GM21737 (cell line): ENCODE results near the gene CEP43.

Experiments
- ATAC-seq: cut with Tn5 transposase; IDR thresholded peaks from one replicate; pipeline ENCODE4 v1.9.1; 2021; ENCODE audit warnings: mild to moderate bottlenecking, moderate library complexity; ENCODE audit not compliant: unreplicated experiment

CEP43 gene

GRCh38 chr6:167007985-167008384, 8.8 kb downstream of the CEP43 start:
- ATAC-seq = no peak

GRCh38 chr6:167013067-167013466, 13.9 kb downstream of the CEP43 start:
- no peak for ATAC-seq

- ATAC-seq = no peak
These were observed 14.7 kb downstream of the CEP43 start for GRCh38 chr6:167013946-167014345.

GRCh38 chr6:167015302-167015701, 16.1 kb downstream of the CEP43 start:
- no peak for ATAC-seq

GRCh38 chr6:167020206-167020605, 21.0 kb downstream of the CEP43 start:
- peak; percentile 69 for ATAC-seq

- ATAC-seq = no peak
These were observed 28.1 kb downstream of the CEP43 start for GRCh38 chr6:167027308-167027707.

- no peak for ATAC-seq
These were observed 28.6 kb downstream of the CEP43 start for GRCh38 chr6:167027772-167028171.

GRCh38 chr6:167030222-167031072, 31.2 kb downstream of the CEP43 start:
- ATAC-seq = no peak

GRCh38 chr6:167031082-167031709, 32.0 kb downstream of the CEP43 start:
- no peak for ATAC-seq

GRCh38 chr6:167034056-167034455, 34.9 kb downstream of the CEP43 start:
- no peak for ATAC-seq

- no peak for ATAC-seq
These were observed 38.6 kb downstream of the CEP43 start for GRCh38 chr6:167037762-167038161.

- ATAC-seq = no peak
These were observed 45.5 kb downstream of the CEP43 start for GRCh38 chr6:167044696-167045095.

- no peak for ATAC-seq
These were observed 46.8 kb downstream of the CEP43 start for GRCh38 chr6:167045828-167046580.

- peak; percentile 15 for ATAC-seq
These were observed 47.8 kb downstream of the CEP43 start for GRCh38 chr6:167046861-167047495.

- peak; percentile 71 for ATAC-seq
These were observed 48.4 kb downstream of the CEP43 start for GRCh38 chr6:167047554-167047953.
